Heart left ventricle (tissue), 16 donors: ENCODE measurements around the gene LRP1B. TPM values are rescaled to one million over a fixed set of nuclear protein-coding genes. Genes with fewer than 3 reads are reported as not detected.

Experiments
- ATAC-seq, 4 donors: fragments of 200-7000 bp; cut with Tn5 transposase; one replicate each; pipeline ENCODE4 v1.9.1; 2020 to 2022; ENCODE audit warnings: moderate library complexity in 4 of 4, mild to moderate bottlenecking in 3 of 4, moderate number of reproducible peaks in 1 of 4
- DNase-seq, 5 donors: peaks; one replicate each; pipeline ENCODE4 v3.0.0-alpha.2; 2020
- H3K27ac ChIP-seq, 12 donors: fragments of 200-600 bp; sonication (generic) in 4 of 12; one replicate each; pipeline versions ENCODE4 v1.5.0 to v1.8.0; 2016 to 2022; ENCODE audit warnings: mild to moderate bottlenecking in 2 of 12
- H3K27me3 ChIP-seq, 9 donors: fragments of 200-600 bp; sonication (generic) in 2 of 9; one replicate each; pipeline versions ENCODE4 v1.5.1 to v1.8.0; 2016 to 2022; ENCODE audit warnings: mild to moderate bottlenecking in 3 of 9
- H3K36me3 ChIP-seq, 9 donors: fragments of 200-600 bp; sonication (generic) in 2 of 9; one replicate each; pipeline versions ENCODE4 v1.5.0 to v1.8.0; 2018 to 2022; ENCODE audit warnings: mild to moderate bottlenecking in 2 of 9
- H3K4me1 ChIP-seq, 12 donors: fragments of 200-600 bp; sonication (generic) in 4 of 12; one replicate each; pipeline versions ENCODE4 v1.5.0 to v1.8.0; 2016 to 2022; ENCODE audit warnings: mild to moderate bottlenecking in 3 of 12
- H3K4me3 ChIP-seq, 12 donors: fragments of 200-600 bp; sonication (generic) in 4 of 12; one replicate each; pipeline versions ENCODE4 v1.5.0 to v1.8.0; 2017 to 2022; ENCODE audit warnings: mild to moderate bottlenecking in 9 of 12, moderate library complexity in 4 of 12
- H3K9me3 ChIP-seq, 12 donors: fragments of 200-600 bp; sonication (generic) in 4 of 12; one replicate each; pipeline versions ENCODE4 v1.5.0 to v1.8.0; 2016 to 2022; ENCODE audit warnings: mild to moderate bottlenecking in 1 of 12
- POLR2A ChIP-seq, 2 donors: fragments of 450-650 bp; IDR thresholded peaks; one replicate each; pipeline ENCODE4 v1.6.1; 2017; ENCODE audit warnings: antibody characterized with exemption in 2 of 2, mild to moderate bottlenecking in 2 of 2, moderate library complexity in 2 of 2
- WGBS, 4 donors: extraction: QIAGEN DNeasy Blood & Tissue Kit in 2 of 4; methylation state at CpG; one replicate each; pipeline versions ENCODE4 v1.1.5 to v1.1.7; 2013 to 2018; 5-methylcytosine and 5-hydroxymethylcytosine counted together
- intact Hi-C, 10 donors: fragments of 100-400 bp; cut with DNase I; formaldehyde crosslinking; loops; one replicate each; pipeline versions ENCODE4 v1.11.1 to v1.14.2; 2022
- polyA plus RNA-seq, 2 donors: library from polyadenylated mRNA; stranded (reverse); fragments of 200-250 nt; gene quantifications; one replicate each; pipeline ENCODE4 v1.2.3, GENCODE V29; 2013
- total RNA-seq, 9 donors: library from RNA; depleted of rRNA in 2 of 9; stranded (reverse); fragments of >200 nt in 2 of 9; fragmentation: NEBNext Ultra II Directional in 3 of 9; extraction: Animal tissue kit (Norgen Biotek cat#: 25700) in 3 of 9; gene quantifications; one replicate each; pipeline versions ENCODE4 v1.1.0 to v1.2.4, GENCODE V29; 2016 to 2023
- TF ChIP-seq, protein P1 (sequence below), 12 donors: fragments of 200-600 bp; sonication (generic) in 4 of 12; IDR thresholded peaks; one replicate each; pipeline versions ENCODE4 v1.5.0 to v1.8.0; 2018 to 2022; ENCODE audit warnings: antibody characterized with exemption in 12 of 12, mild to moderate bottlenecking in 5 of 12
- donor health status: ischemic (EF 13 %, LVEDD 7.1; RV severe dilation, severe dysfunction).
- donor health status: healthy with polysubstance abuse.
- donor health status: DM: no; HTN: yes; CAD: no.
- donor health status: DM: no; HTN: no; CAD: no.
- donor health status: ischemic (EF 25% LVEDD 6.9; RV normal size, moderate dysfunction).
- donor health status: ischemic (EF 25% LVEDD 5.7; RV mildly dilated, moderate dysfunction).
- donor health status: healthy.
- donor health status: DM: yes; HTN: yes; CAD: no.
- donor health status: ischemic (EF 35%, LVEDD 5.7; RV mildly dilated, moderate dysfunction).
- donor health status: nonischemic (EF 11% LVEDD 7.7; RV severe dilation, severe dysfunction).
- donor health status: DM: yes; HTN: yes; CAD: no.
- donor health status: PGD.
- donor health status: ischemic (EF 29% LVEDD 5.4; RV normal size, mild dysfunction).
- donor health status: nonischemic (EF 23%, LVEDD 6.1; RV moderate dilation, normal function).

Gene LRP1B
- total and polyA plus RNA-seq, 11 donors: 0.01 to 0.19 (median 0.11) TPM; not detected in 2

DNA sequence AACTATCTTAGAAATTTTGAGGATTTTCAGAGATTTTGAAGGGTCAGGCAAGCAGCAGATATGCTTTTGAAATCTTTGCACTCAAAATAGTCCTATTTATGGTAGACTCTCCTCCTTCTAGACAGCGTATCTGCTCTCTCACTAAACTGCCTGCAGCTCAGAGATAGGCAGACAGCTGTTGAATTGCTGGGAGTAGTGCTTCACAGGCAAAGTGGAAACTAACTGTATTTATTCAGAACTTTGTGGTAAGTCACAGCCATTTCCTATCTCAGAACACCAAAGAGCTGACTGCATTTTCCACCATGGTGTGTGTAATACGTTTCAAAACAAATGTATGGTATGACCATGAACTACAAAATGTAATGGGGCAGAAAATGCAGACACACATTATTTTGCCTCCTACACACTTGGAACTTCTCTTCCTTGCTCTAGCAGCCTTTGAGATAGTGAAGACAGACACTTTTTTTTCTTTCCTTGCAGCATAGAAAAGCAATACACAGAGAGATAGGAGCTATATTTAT, 352.4 kb downstream of the LRP1B start:
- H3K36me3 ChIP-seq: no peaks in the 10 kb centered on the region
- no peak for ATAC-seq
- H3K9me3 ChIP-seq: peaks cover 0 to 2% (median 0%) of the 10 kb centered on the region in 12 donors
- no peak for DNase-seq
- H3K27ac ChIP-seq: no peak overlapping the region
- no peak overlapping the region for H3K4me3 ChIP-seq
- H3K27me3 ChIP-seq: peaks cover 0 to 4% (median 0%) of the 10 kb centered on the region in 9 donors
- H3K4me1 ChIP-seq: no peaks in the 10 kb centered on the region
- intact Hi-C loops: no loop called here
- no peak for TF ChIP-seq POLR2A (IDR thresholded peaks at IDR 0.05)
- TF ChIP-seq, protein P1, sequence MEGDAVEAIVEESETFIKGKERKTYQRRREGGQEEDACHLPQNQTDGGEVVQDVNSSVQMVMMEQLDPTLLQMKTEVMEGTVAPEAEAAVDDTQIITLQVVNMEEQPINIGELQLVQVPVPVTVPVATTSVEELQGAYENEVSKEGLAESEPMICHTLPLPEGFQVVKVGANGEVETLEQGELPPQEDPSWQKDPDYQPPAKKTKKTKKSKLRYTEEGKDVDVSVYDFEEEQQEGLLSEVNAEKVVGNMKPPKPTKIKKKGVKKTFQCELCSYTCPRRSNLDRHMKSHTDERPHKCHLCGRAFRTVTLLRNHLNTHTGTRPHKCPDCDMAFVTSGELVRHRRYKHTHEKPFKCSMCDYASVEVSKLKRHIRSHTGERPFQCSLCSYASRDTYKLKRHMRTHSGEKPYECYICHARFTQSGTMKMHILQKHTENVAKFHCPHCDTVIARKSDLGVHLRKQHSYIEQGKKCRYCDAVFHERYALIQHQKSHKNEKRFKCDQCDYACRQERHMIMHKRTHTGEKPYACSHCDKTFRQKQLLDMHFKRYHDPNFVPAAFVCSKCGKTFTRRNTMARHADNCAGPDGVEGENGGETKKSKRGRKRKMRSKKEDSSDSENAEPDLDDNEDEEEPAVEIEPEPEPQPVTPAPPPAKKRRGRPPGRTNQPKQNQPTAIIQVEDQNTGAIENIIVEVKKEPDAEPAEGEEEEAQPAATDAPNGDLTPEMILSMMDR (IDR thresholded peaks at IDR 0.05): no peak
- WGBS, 4 donors: 5 to 23% (median 15%) methylated on average over 2 of the region's 2 CpGs

GRCh38 chr2:141770530-141770929, 360.3 kb downstream of the LRP1B start:
- no peaks in the 10 kb centered on the region for H3K36me3 ChIP-seq
- TF ChIP-seq POLR2A (IDR thresholded peaks at IDR 0.05): no peak
- TF ChIP-seq, protein P1 (IDR thresholded peaks at IDR 0.05): no peak
- DNase-seq (no peak), ATAC-seq (no peak)
- intact Hi-C loops: no loop called here
- H3K9me3 ChIP-seq: no peaks in the 10 kb centered on the region
- H3K4me1 ChIP-seq: no peaks in the 10 kb centered on the region
- WGBS, 4 donors: 58 to 66% (median 63%) methylated on average over 6 of the region's 6 CpGs
- no peak overlapping the region for H3K4me3 ChIP-seq
- no peak overlapping the region for H3K27ac ChIP-seq
- H3K27me3 ChIP-seq: no peaks in the 10 kb centered on the region

DNA sequence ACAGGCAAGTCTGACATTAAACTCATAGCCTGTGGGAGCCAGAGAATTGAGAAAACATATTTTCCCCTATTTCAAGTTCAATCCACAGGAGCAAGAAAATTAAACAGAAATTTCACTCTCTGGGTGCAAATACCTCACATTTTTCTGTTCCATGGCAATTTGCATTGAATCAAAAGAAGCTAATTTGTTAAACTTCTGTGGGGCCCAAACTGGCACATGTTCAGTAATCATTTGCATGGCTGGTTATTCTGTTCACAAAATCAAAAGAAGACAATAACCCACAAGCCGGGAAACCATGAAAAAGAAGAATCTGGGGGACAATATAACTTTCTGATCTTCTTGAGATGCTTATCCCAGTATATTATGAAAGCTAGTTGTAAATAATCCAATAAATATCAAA, 363.1 kb downstream of the LRP1B start:
- ATAC-seq (no peak), DNase-seq (no peak)
- 82 to 88% (median 84%) methylated on average over 1 of the region's 1 CpG for WGBS, 4 donors
- Histone ChIP-seq H3K4me1 (no peaks in the 10 kb centered on the region), H3K36me3 (no peaks in the 10 kb centered on the region), H3K27ac (no peak overlapping the region), H3K4me3 (no peak overlapping the region), H3K27me3 (no peaks in the 10 kb centered on the region), H3K9me3 (no peaks in the 10 kb centered on the region)
- intact Hi-C loops: no loop called here
- TF ChIP-seq, protein P1 (IDR thresholded peaks at IDR 0.05): no peak
- TF ChIP-seq POLR2A (IDR thresholded peaks at IDR 0.05): no peak

DNA sequence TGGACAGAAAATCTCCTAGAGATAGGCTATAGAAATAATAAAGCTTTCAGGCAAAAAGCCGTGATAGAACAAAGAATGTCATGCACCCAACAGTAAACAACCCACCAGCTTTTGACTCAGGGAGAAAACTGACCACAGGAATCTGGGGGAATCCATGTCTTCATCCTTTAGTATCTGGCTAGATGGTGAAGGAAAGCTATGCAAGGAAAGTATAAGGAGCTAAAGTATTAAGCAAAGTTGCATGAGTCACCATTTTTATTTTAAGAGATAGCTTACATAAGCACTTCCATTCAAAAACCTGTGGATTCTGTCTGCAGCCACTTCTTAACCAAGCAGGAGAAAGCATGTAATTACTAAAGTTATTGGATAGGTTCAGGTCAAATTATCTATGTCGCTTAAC, 363.8 kb downstream of the LRP1B start:
- no peak for TF ChIP-seq POLR2A (IDR thresholded peaks at IDR 0.05)
- TF ChIP-seq, protein P1 (IDR thresholded peaks at IDR 0.05): no peak
- intact Hi-C loops: no loop called here
- Histone ChIP-seq H3K4me1 (no peaks in the 10 kb centered on the region), H3K27ac (no peak overlapping the region), H3K4me3 (no peak overlapping the region), H3K9me3 (no peaks in the 10 kb centered on the region), H3K36me3 (no peaks in the 10 kb centered on the region), H3K27me3 (no peaks in the 10 kb centered on the region)
- DNase-seq (no peak), ATAC-seq (no peak)
- WGBS, 4 donors: 72 to 79% (median 73%) methylated on average over 2 of the region's 2 CpGs
